RWPE2 (cell line): ENCODE data around the gene COL12A1.

Experiments
- ATAC-seq: fragments of 200-7000 bp; cut with Tn5 transposase; 3 replicates; pipeline ENCODE4 v1.9.1; 2021; ENCODE audit warnings: low read depth
- DNase-seq: peaks from one replicate; pipeline ENCODE4 v3.0.0-alpha.2; 2020; ENCODE audit warnings: low spot score
- H3K27ac ChIP-seq: fragments of 450-650 bp; 2 replicates; pipeline ENCODE4 v1.5.1; 2017; ENCODE audit warnings: mild to moderate bottlenecking; ENCODE audit not compliant: poor library complexity, severe bottlenecking
- H3K27me3 ChIP-seq: fragments of 250-450 bp; sonication (Bioruptor Pico); 2 replicates; pipeline ENCODE4 v1.5.1; 2021; ENCODE audit warnings: mild to moderate bottlenecking, moderate library complexity; ENCODE audit not compliant: insufficient read depth, poor library complexity, severe bottlenecking
- H3K36me3 ChIP-seq: fragments of 250-450 bp; sonication (Bioruptor Pico); 2 replicates; pipeline ENCODE4 v1.5.1; 2020; ENCODE audit warnings: low read depth, mild to moderate bottlenecking, moderate library complexity
- H3K4me1 ChIP-seq: fragments of 250-450 bp; sonication (Bioruptor Pico); 2 replicates; pipeline ENCODE4 v1.5.1; 2021; ENCODE audit warnings: mild to moderate bottlenecking, moderate library complexity; ENCODE audit not compliant: insufficient read depth, poor library complexity, severe bottlenecking
- H3K4me3 ChIP-seq: fragments of 250-450 bp; sonication (Bioruptor Pico); 2 replicates; pipeline ENCODE4 v1.5.1; 2021; ENCODE audit warnings: mild to moderate bottlenecking, moderate library complexity; ENCODE audit not compliant: severe bottlenecking
- H3K9me3 ChIP-seq: fragments of 250-450 bp; sonication (Bioruptor Pico); 2 replicates; pipeline ENCODE4 v1.5.1; 2021; ENCODE audit warnings: mild to moderate bottlenecking, moderate library complexity; ENCODE audit not compliant: severe bottlenecking
- TF ChIP-seq, protein P1 (sequence below): fragments of 450-650 bp; IDR thresholded peaks from one replicate; pipeline ENCODE4 v1.5.1; 2017; ENCODE audit warnings: mild to moderate bottlenecking, moderate library complexity; ENCODE audit not compliant: poor library complexity, severe bottlenecking

Gene COL12A1

DNA sequence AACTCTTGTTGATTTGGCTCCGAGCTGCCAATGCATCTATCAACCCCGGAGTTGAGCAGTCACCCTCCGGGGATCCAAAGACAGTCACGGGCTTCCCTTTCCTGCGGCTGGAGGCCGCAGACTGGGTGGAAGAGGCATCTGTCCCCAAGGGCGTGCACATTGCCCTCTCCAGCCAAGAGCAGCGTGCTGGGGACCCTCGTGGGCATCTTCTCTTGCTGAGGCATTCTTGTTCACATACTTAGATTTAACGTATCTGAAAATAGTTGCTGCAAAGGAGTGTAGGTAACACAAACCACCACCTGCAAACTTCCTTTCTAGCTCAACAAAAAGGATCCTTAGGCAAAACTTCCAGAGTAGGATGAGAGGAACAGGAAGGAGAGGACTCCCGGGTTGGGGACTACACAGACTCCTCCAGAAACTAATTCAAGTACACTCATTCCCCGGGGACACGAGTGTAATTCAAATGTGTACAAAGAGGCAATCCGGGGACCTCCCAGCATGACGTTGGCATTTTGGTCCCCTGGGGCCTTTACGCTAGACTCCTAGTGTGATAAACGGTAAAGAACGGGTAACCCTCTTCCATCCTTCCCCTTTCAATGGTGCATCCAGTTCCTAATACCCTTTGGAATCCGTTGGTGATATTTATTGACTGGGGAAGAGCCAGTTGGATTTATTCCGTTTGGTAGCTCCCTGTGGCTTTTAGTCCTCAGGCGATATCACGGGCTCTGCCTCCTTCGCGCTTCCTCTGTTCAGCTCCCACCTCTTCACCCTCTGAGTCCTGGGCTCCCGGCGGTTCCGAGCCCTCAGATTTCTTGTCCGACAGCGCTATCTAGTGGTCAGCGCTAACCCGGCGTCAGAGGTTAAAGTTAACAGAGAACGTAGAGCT is 2.7 kb upstream of the COL12A1 start:
- TF ChIP-seq, protein P1, sequence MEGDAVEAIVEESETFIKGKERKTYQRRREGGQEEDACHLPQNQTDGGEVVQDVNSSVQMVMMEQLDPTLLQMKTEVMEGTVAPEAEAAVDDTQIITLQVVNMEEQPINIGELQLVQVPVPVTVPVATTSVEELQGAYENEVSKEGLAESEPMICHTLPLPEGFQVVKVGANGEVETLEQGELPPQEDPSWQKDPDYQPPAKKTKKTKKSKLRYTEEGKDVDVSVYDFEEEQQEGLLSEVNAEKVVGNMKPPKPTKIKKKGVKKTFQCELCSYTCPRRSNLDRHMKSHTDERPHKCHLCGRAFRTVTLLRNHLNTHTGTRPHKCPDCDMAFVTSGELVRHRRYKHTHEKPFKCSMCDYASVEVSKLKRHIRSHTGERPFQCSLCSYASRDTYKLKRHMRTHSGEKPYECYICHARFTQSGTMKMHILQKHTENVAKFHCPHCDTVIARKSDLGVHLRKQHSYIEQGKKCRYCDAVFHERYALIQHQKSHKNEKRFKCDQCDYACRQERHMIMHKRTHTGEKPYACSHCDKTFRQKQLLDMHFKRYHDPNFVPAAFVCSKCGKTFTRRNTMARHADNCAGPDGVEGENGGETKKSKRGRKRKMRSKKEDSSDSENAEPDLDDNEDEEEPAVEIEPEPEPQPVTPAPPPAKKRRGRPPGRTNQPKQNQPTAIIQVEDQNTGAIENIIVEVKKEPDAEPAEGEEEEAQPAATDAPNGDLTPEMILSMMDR = peak; percentile 90
- Histone ChIP-seq H3K4me1 (peaks cover 3% of the 10 kb centered on the region), H3K27me3 (no peaks in the 10 kb centered on the region), H3K9me3 (no peaks in the 10 kb centered on the region), H3K27ac (no peak overlapping the region), H3K36me3 (no peaks in the 10 kb centered on the region), H3K4me3 (no peak overlapping the region)
- DNase-seq (peak; percentile 73), ATAC-seq (peak; percentile 59)

DNA sequence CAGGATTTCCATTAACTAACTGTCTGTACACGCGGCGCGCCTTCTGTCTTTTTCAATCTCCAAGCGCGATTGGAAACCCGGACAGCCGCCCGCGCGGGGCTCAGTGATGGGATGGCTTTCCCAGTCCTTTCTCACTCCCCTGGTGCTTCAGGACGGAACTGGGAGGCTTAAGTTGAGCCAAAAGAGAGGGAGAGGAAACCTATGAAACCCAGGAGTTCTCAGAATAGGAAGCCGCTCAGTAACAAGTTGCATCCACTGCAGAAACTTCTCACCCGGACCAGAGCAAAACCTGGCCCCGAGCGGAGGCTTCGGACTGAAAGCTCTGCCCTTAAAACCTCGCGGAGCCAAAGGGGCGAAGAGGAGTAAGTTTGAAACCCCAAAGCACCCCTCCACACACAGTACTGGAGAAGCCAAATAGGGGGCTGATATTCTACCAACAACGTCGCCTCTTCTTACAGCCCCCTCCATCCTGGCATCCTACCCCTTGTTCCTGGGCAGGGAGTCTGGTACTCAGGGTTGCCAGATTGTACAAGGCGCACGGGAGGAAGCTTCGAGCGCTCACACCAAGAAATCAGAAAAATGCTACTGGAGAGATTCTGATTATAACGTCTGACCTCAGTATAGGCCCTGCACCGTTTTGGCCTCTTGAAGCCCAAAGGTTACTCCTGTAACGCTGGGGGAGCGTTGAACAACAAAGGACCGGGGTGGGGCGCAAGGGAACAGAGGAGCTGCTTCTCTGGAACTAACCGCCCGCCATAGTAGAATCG is 906 bp upstream of the COL12A1 start:
- Histone ChIP-seq H3K27ac (peak overlapping the region; percentile 74), H3K4me1 (peaks cover 10% of the 10 kb centered on the region), H3K4me3 (peak overlapping the region; percentile 59), H3K36me3 (no peaks in the 10 kb centered on the region), H3K27me3 (no peaks in the 10 kb centered on the region), H3K9me3 (no peaks in the 10 kb centered on the region)
- DNase-seq = no peak
- TF ChIP-seq, protein P1 = no peak
- no peak for ATAC-seq

DNA sequence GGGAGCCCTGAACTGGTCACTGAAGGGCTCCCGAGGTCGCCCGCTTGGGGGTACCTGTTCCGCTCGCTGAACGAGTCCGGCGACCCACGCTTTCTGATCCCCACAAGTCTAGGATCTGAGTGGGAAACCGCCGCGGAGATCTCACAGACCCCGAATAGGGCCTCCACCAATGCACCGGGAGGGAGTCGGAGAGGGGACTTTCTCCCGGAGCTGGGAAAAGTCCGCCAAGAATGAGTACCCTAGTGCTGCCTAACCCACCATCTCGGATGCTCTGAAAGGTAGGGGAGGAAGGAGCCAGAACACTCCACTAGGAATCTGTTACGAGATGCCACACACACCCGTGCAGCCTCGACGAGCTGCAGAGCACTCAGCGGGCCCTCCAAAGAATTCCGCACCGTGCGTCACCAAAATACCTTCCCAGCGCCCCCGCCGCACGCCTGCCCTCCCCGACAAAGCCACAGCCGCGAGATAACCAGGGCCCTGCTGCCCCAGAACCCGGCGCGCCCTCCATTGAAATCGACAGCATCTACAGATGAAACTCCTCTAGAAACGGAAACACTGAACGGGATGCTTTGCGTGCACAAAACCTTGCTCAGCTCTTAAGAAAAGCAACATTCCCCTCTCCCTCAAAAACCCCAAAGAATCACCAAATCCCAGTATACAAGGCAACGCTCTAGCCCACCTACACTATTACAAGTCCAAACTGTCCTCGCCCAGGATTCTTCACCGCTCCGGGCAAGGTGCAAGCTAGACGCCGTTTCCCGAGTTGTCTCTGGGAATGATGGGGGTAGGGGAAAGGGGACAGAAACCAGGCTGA is 686 bp downstream of the COL12A1 start:
- peak; percentile 76 for DNase-seq
- Histone ChIP-seq H3K9me3 (no peaks in the 10 kb centered on the region), H3K27me3 (no peaks in the 10 kb centered on the region)

DNA sequence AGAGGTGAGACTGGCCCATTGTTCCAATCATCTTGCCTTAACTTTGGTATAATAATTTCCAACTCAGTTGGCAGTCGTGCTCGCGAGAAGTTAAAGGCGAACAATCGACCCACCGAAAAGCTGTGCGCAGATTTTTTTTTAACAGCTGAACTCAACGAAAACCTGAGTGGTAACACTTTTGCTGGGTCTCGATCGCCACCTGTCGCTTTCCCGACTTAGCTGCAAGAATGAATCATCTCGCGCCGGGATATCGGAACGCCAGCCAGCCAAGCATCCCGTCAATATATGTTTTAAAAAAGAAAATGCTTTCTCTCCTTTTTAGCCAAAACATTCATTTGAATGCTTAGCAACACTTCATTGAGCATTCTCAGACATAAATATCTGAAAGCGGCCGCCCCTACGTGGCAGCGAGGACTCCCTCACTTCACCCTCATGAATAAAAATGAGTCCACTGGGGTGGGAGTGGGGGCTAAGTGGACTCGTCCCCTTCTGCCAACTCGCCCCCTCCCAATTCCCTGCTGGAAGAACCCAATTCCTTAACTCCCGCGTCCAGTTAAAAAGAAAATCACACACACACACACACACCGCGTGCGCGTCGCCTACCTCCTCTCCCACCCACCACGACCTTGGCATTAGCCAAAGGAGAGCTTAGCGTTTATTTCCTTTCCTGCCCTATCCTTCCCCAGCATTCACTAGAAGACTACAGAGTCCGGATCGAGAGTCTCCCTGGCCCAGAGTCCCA is 1.5 kb downstream of the COL12A1 start:
- Histone ChIP-seq H3K36me3 (no peaks in the 10 kb centered on the region), H3K27ac (peak overlapping the region; percentile 74), H3K27me3 (no peaks in the 10 kb centered on the region), H3K4me3 (peak overlapping the region; percentile 59), H3K9me3 (no peaks in the 10 kb centered on the region), H3K4me1 (peaks cover 25% of the 10 kb centered on the region)
- ATAC-seq (peak; percentile 11; the same call in 1 of the 3 replicates), DNase-seq (peak; percentile 82)
- TF ChIP-seq, protein P1 = peak; percentile 89

More for the DNA sequence above, 686 bp downstream of the COL12A1 start:
- peak overlapping the region; percentile 74 for H3K27ac ChIP-seq
- peak overlapping the region; percentile 59 for H3K4me3 ChIP-seq
- ATAC-seq = peak; percentile 20
- H3K4me1 ChIP-seq = peaks cover 18% of the 10 kb centered on the region
- no peaks in the 10 kb centered on the region for H3K36me3 ChIP-seq
- TF ChIP-seq, protein P1 = no peak
